Measurements from ENCODE around the gene RHOT2. TPM values are rescaled to one million over a fixed set of nuclear protein-coding genes. Genes with fewer than 3 reads are reported as not detected.

The RHOT2 gene
- total and polyA plus RNA-seq, 2 of the 8 experiments (the other 6 are each of a cell fraction or from before 2014, with no cell fraction given): 149 to 194 TPM

DNA sequence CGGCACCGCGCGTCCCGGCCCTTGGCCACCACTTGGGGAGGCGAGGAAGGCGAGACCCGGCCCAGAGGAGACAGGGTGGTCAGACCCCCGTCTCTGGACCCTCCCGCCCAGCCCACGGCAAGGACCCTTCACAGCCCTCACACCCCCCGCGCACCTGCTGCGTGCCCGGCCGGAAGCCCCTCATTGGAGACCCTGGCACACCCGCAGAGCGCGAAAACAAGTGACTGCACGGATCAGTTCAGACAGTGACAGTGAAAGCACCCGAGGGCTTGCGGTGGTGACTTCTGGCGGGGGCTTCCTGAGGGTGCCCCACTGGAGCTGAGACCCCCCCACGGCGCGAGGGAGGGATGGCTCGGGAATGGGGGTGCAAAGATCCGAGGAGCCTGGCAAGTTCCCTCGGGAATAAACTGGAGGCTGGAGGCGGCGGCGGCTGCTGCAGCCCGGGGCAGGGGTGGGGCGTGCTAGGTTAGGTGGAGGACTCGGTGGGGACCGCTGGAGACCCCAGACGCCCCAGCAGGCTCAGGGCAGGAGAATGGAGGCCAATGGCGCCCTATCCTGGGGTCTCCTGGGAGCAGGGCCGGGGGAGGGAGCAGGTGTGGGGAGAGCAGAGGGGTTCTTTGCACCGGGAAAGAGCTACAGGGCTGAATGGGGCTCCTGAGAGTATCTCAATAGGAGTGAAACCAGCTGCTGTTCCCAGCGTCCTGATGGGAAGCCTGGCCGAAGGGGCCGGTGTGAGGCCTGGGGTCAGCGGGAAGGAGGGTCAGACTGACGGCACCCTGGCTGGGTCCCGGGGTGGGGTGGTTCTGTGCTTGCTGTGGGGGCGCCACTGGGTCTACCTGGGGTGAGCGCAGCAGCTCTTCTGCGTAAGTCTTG is 38.5 kb downstream of the RHOT2 start (continued):
- TF ChIP-seq CTCF (IDR thresholded peaks at IDR 0.05; ENCODE audit: control extremely low read depth in 1 of 3, insufficient read depth in 1 of 3, low read depth in 1 of 3, low read length in 3 of 3): no peak
- TF ChIP-seq RAD21 (IDR thresholded peaks at IDR 0.05 in 1 of 2, conservative IDR thresholded peaks at IDR 0.05 in 1 of 2; ENCODE audit: low read depth in 2 of 2, low read length in 2 of 2): no peak
- no peak for TF ChIP-seq CREB1 (IDR thresholded peaks at IDR 0.05)
- TF ChIP-seq ATF2 (IDR thresholded peaks at IDR 0.05; ENCODE audit: low read length): no peak
- TF ChIP-seq YY1 (IDR thresholded peaks at IDR 0.05; ENCODE audit: low read depth, low read length): peak; percentile 64; the same call in 1 of the 2 replicates
- no peak for TF ChIP-seq KDM5A (IDR thresholded peaks at IDR 0.05; ENCODE audit: low read length)
- TF ChIP-seq EGR1 (IDR thresholded peaks at IDR 0.05; ENCODE audit: borderline replicate concordance, low read depth, low read length): no peak
- TF ChIP-seq SP2 (IDR thresholded peaks at IDR 0.05; ENCODE audit: low read length): no peak
- TF ChIP-seq MAFK (IDR thresholded peaks at IDR 0.05; ENCODE audit: low read depth, low read length): no peak
- no peak for TF ChIP-seq BCL11A (IDR thresholded peaks at IDR 0.05; ENCODE audit: low read depth in 2 of 2, low read length in 2 of 2)
- TF ChIP-seq NANOG (IDR thresholded peaks at IDR 0.05; ENCODE audit: insufficient read depth, low read depth, low read length, poor library complexity, severe bottlenecking): no peak
- TF ChIP-seq BACH1 (IDR thresholded peaks at IDR 0.05; ENCODE audit: low read length): no peak
- TF ChIP-seq TEAD4 (IDR thresholded peaks at IDR 0.05; ENCODE audit: low read depth, low read length): no peak
- TF ChIP-seq CBX5 (IDR thresholded peaks at IDR 0.05; ENCODE audit: low read depth, low read length): no peak
- no peak for TF ChIP-seq KDM1A (IDR thresholded peaks at IDR 0.05; ENCODE audit: borderline replicate concordance, low read length)
- no peak for TF ChIP-seq SIX5 (IDR thresholded peaks at IDR 0.05; ENCODE audit: low read depth, low read length)
- peak; percentile 35; the same call in 1 of the 2 replicates for TF ChIP-seq SUZ12 (IDR thresholded peaks at IDR 0.05; ENCODE audit: low read length)
- no peak for TF ChIP-seq TCF12 (IDR thresholded peaks at IDR 0.05; ENCODE audit: low read depth, low read length)
- TF ChIP-seq POLR2A (IDR thresholded peaks at IDR 0.05; ENCODE audit: control extremely low read depth in 1 of 2, low read depth in 2 of 2, low read length in 2 of 2): no peak
- peak; percentile 32 for TF ChIP-seq KDM4A (IDR thresholded peaks at IDR 0.05; ENCODE audit: low read depth, low read length, severe bottlenecking)
- TF ChIP-seq POU5F1 (IDR thresholded peaks at IDR 0.05; ENCODE audit: low read depth, low read length): no peak

Data from H1 (cell line).